HG03521 (cell line): ENCODE measurements around the gene UNC13C.
A peak's percentile ranks its signal among the peaks of the same experiment; 100 is the strongest.

Experiments used
- ATAC-seq: cut with Tn5 transposase; IDR thresholded peaks from one replicate; pipeline ENCODE4 v1.9.1; 2021; ENCODE audit warnings: mild to moderate bottlenecking, moderate library complexity; ENCODE audit not compliant: unreplicated experiment

Gene UNC13C

GRCh38 chr15:54608876-54609835, 630.9 kb downstream of the UNC13C start:
- no peak for ATAC-seq

- no peak for ATAC-seq
These were observed 639.9 kb downstream of the UNC13C start for GRCh38 chr15:54618120-54618519.

- ATAC-seq = no peak
These were observed 640.9 kb downstream of the UNC13C start for GRCh38 chr15:54619180-54619579.

- ATAC-seq = no peak
These were observed 642.7 kb downstream of the UNC13C start for GRCh38 chr15:54620916-54621315.

GRCh38 chr15:54636147-54636546, 657.9 kb downstream of the UNC13C start:
- ATAC-seq = no peak

GRCh38 chr15:54638666-54639065, 660.4 kb downstream of the UNC13C start:
- no peak for ATAC-seq

- ATAC-seq = no peak
These were observed 662.6 kb downstream of the UNC13C start for GRCh38 chr15:54640873-54641272.

- no peak for ATAC-seq
These were observed 666.6 kb downstream of the UNC13C start for GRCh38 chr15:54644796-54645195.

- ATAC-seq = no peak
These were observed 681.4 kb downstream of the UNC13C start for GRCh38 chr15:54659646-54660045.

GRCh38 chr15:54660356-54660755, 682.1 kb downstream of the UNC13C start:
- no peak for ATAC-seq

GRCh38 chr15:54675241-54675640, 697.0 kb downstream of the UNC13C start:
- no peak for ATAC-seq

GRCh38 chr15:54681584-54681983, 703.3 kb downstream of the UNC13C start:
- peak; percentile 67 for ATAC-seq
